HFF-Myc (cell line): ENCODE data around the gene C6.
"Not testable (repeated sequence)": the region's sequence is repeated elsewhere in the genome, so short reads cannot be mapped to it uniquely, and the experiment has no call there.

Source experiments
- DNase-seq: peaks from one replicate; pipeline ENCODE4 v3.0.0-alpha.2; 2011; ENCODE audit warnings: low read depth; ENCODE audit errors: extremely low read depth
- H3K4me3 ChIP-seq: replicated peaks from 2 replicates; pipeline ENCODE4 v1.5.1; 2011; ENCODE audit warnings: low read depth, mild to moderate bottlenecking, control low read depth, low read length
- TF ChIP-seq, protein P1 (sequence below): IDR thresholded peaks from 2 replicates; pipeline ENCODE4 v1.5.1; 2012; ENCODE audit warnings: mild to moderate bottlenecking, low read depth, low read length, control low read depth; ENCODE audit errors: missing control alignments

The C6 gene

GRCh38 chr5:41191249-41191648 is 22.1 kb downstream of the C6 start:
- no peak for DNase-seq
- TF ChIP-seq, protein P1, sequence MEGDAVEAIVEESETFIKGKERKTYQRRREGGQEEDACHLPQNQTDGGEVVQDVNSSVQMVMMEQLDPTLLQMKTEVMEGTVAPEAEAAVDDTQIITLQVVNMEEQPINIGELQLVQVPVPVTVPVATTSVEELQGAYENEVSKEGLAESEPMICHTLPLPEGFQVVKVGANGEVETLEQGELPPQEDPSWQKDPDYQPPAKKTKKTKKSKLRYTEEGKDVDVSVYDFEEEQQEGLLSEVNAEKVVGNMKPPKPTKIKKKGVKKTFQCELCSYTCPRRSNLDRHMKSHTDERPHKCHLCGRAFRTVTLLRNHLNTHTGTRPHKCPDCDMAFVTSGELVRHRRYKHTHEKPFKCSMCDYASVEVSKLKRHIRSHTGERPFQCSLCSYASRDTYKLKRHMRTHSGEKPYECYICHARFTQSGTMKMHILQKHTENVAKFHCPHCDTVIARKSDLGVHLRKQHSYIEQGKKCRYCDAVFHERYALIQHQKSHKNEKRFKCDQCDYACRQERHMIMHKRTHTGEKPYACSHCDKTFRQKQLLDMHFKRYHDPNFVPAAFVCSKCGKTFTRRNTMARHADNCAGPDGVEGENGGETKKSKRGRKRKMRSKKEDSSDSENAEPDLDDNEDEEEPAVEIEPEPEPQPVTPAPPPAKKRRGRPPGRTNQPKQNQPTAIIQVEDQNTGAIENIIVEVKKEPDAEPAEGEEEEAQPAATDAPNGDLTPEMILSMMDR, result no peak

DNA sequence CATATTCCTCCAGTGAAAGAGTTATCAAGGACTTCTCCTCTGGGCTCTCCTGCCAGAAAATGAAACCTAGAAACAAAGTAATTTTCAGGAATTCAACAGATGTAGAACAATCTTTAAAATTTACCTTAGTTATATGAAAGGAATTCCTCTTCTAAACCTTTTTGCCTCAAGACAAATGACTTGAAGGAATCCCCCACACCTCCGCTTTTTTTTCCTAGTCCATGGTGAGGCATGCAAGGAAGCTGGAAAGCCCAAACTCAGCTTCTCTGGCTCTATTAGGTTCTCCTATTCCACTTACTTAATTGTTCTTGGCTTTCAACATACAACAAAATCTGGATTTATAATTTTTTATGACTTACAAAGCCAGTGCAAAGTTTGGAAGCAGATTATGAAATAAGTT is 27.2 kb downstream of the C6 start:
- H3K4me3 ChIP-seq, result no peak overlapping the region
- DNase-seq, result no peak
- TF ChIP-seq, protein P1, result no peak

More at GRCh38 chr5:41191249-41191648, 22.1 kb downstream of the C6 start:
- H3K4me3 ChIP-seq, result no peak overlapping the region

- not testable (repeated sequence) for DNase-seq, H3K4me3 ChIP-seq
Observed at GRCh38 chr5:41183331-41183730, 30.0 kb downstream of the C6 start.

- no peak for DNase-seq
- H3K4me3 ChIP-seq, result no peak overlapping the region
- TF ChIP-seq, protein P1, result no peak
Observed at GRCh38 chr5:41182666-41183065, 30.7 kb downstream of the C6 start.

DNA sequence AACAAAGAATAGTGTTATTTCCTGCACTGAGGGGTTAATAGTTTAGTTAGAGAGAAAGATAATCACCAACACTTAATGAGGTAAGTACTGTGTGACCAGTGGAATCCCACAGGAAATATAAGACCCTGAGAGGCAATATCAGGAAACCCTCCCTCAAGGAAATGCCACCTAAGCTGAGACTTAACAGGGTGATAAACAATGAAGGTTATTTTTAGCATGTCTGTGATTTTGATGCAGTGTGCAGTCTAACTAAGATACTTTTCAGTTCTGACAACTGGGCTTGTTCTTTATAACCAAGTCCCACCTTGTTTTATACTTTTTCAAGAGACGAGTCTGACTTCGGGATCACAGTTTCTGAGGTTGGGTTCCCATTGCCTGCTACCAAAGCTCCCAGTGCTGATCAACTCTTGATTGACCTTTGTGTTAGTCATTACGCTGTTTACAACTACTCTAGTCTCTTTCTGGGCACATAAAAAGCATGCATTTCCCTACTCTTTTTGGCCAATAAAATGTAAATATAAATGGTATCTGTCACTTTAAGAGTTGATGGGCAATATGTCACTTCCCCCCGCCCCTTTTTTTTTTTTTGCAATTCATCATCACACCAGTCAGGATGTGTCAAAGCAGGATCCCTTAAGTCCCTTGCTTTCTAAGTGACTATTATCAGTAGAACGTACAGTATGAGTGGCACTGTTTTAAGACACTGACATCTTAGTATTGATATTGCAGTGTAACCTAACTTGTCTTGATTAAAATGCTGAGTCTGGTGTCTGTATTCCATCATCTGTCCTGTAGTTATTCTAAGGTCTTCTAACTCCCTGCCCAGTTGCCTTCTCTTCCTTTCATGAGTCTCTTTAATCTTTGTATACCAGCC is 31.4 kb downstream of the C6 start:
- TF ChIP-seq, protein P1, result no peak
- no peak overlapping the region for H3K4me3 ChIP-seq
- DNase-seq, result no peak

DNA sequence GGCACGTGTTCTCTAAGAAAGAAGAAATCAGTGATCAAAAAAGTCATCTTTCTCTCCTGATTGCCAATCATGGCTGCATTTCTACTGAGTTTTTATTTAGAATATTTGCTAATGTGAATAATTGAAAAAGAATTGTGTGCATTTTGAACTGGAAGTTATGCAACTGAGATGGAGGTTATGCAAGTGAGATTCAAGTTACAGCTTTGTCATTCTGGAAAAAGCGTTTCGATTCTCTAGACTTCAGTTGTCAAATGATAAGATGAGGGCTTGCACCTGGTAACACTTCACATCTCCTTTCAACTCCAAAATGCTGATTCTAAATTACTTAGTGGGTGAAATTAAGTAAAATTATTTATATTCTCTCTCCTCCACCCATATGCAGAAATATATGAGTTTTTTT is 36.4 kb downstream of the C6 start:
- TF ChIP-seq, protein P1, result no peak
- no peak for DNase-seq
- H3K4me3 ChIP-seq, result no peak overlapping the region

DNA sequence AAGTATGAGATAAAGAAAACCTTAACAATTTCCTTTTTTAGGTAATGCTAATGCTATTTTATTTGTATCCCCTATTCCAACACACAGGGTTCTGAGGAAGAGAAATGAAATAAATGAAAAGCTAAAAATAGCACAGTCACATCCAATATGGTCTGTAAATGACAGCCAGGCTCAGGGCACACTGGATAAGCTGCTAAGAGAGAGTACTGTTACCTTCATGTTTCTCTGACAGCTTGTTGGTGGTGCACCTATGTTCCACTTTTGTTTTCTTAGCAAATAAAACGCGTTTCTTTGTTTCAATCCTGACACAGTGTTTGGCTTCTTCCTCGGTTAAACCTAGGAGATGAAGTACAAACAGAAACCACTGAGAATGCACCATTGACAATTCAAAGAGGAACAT is 41.3 kb downstream of the C6 start:
- no peak for DNase-seq
- no peak overlapping the region for H3K4me3 ChIP-seq
- TF ChIP-seq, protein P1, result no peak
